Duodenal mucosa (tissue), 2 donors: ENCODE measurements around the gene TBX5.

ENCODE experiments used
- H3K27ac ChIP-seq: one replicate; pipeline ENCODE4 v1.7.0; 2013; ENCODE audit warnings: low read depth, low read length
- H3K27me3 ChIP-seq, 2 donors: one replicate each; pipeline ENCODE4 v1.7.0; 2013; ENCODE audit warnings: low read length in 2 of 2, control low read depth in 1 of 2; ENCODE audit not compliant: insufficient read depth in 2 of 2, control insufficient read depth in 1 of 2
- H3K36me3 ChIP-seq, 2 donors: one replicate each; pipeline ENCODE4 v1.7.0; 2013; ENCODE audit warnings: low read length in 2 of 2, control low read depth in 1 of 2; ENCODE audit not compliant: insufficient read depth in 2 of 2, control insufficient read depth in 1 of 2
- H3K4me1 ChIP-seq, 2 donors: one replicate each; pipeline ENCODE4 v1.7.0; 2013; ENCODE audit warnings: low read length in 2 of 2, control low read depth in 1 of 2; ENCODE audit not compliant: insufficient read depth in 2 of 2, control insufficient read depth in 1 of 2
- H3K4me3 ChIP-seq, 2 donors: one replicate each; pipeline ENCODE4 v1.7.0; 2013; ENCODE audit warnings: low read length in 2 of 2, low read depth in 1 of 2
- H3K9ac ChIP-seq, 2 donors: one replicate each; pipeline ENCODE4 v1.7.0; 2013; ENCODE audit warnings: low read length in 2 of 2, low read depth in 1 of 2
- H3K9me3 ChIP-seq, 2 donors: one replicate each; pipeline ENCODE4 v1.7.0; 2013; ENCODE audit warnings: low read length in 2 of 2, control low read depth in 1 of 2; ENCODE audit not compliant: control insufficient read depth in 1 of 2

TBX5 gene

GRCh38 chr12:114412307-114412706 lies 6.4 kb upstream of the TBX5 start:
- no peaks in the 10 kb centered on the region for H3K9me3 ChIP-seq
- H3K9ac ChIP-seq, result no peak overlapping the region
- no peaks in the 10 kb centered on the region for H3K36me3 ChIP-seq
- H3K4me1 ChIP-seq, result no peaks in the 10 kb centered on the region
- H3K27ac ChIP-seq, result no peak overlapping the region
- peaks cover 90 to 92% of the 10 kb centered on the region in 2 donors for H3K27me3 ChIP-seq
- no peak overlapping the region for H3K4me3 ChIP-seq

- Histone ChIP-seq H3K4me3 (no peak overlapping the region), H3K27ac (no peak overlapping the region), H3K4me1 (no peaks in the 10 kb centered on the region), H3K9ac (no peak overlapping the region), H3K9me3 (no peaks in the 10 kb centered on the region), H3K27me3 (peaks cover 92 to 98% of the 10 kb centered on the region in 2 donors), H3K36me3 (no peaks in the 10 kb centered on the region)
Observed at GRCh38 chr12:114411071-114411837, 5.3 kb upstream of the TBX5 start.

GRCh38 chr12:114409852-114410600 lies 4.1 kb upstream of the TBX5 start:
- Histone ChIP-seq H3K9me3 (no peaks in the 10 kb centered on the region), H3K36me3 (no peaks in the 10 kb centered on the region), H3K4me1 (no peaks in the 10 kb centered on the region), H3K27ac (no peak overlapping the region), H3K27me3 (peaks cover 91 to 96% of the 10 kb centered on the region in 2 donors), H3K4me3 (peak overlapping the region in 1 of 2 donors; percentile 54), H3K9ac (no peak overlapping the region)

GRCh38 chr12:114408886-114409851 lies 3.2 kb upstream of the TBX5 start:
- H3K4me1 ChIP-seq, result no peaks in the 10 kb centered on the region
- H3K36me3 ChIP-seq, result no peaks in the 10 kb centered on the region
- H3K9me3 ChIP-seq, result no peaks in the 10 kb centered on the region
- H3K27me3 ChIP-seq, result peaks cover 91 to 96% of the 10 kb centered on the region in 2 donors
- H3K4me3 ChIP-seq, result peak overlapping the region; percentile 43 to 54
- H3K27ac ChIP-seq, result no peak overlapping the region
- no peak overlapping the region for H3K9ac ChIP-seq

- Histone ChIP-seq H3K9ac (no peak overlapping the region), H3K9me3 (no peaks in the 10 kb centered on the region), H3K4me1 (no peaks in the 10 kb centered on the region), H3K27ac (no peak overlapping the region), H3K36me3 (no peaks in the 10 kb centered on the region), H3K27me3 (peaks cover 92 to 96% of the 10 kb centered on the region in 2 donors), H3K4me3 (peak overlapping the region in 1 of 2 donors; percentile 54)
Observed at GRCh38 chr12:114408471-114408885, 2.5 kb upstream of the TBX5 start.

GRCh38 chr12:114407842-114408411 lies 2.0 kb upstream of the TBX5 start:
- H3K9me3 ChIP-seq, result no peaks in the 10 kb centered on the region

GRCh38 chr12:114406984-114407841 lies 1.3 kb upstream of the TBX5 start:
- Histone ChIP-seq H3K4me1 (no peaks in the 10 kb centered on the region), H3K4me3 (no peak overlapping the region), H3K36me3 (no peaks in the 10 kb centered on the region), H3K27me3 (peaks cover 92 to 97% of the 10 kb centered on the region in 2 donors), H3K27ac (no peak overlapping the region), H3K9ac (no peak overlapping the region), H3K9me3 (no peaks in the 10 kb centered on the region)

More at GRCh38 chr12:114407842-114408411, 2.0 kb upstream of the TBX5 start:
- Histone ChIP-seq H3K27ac (no peak overlapping the region), H3K27me3 (peaks cover 92 to 96% of the 10 kb centered on the region in 2 donors), H3K9ac (no peak overlapping the region), H3K4me3 (no peak overlapping the region), H3K4me1 (no peaks in the 10 kb centered on the region), H3K36me3 (no peaks in the 10 kb centered on the region)

- H3K9ac ChIP-seq, result no peak overlapping the region
- H3K9me3 ChIP-seq, result no peaks in the 10 kb centered on the region
- H3K4me1 ChIP-seq, result no peaks in the 10 kb centered on the region
- H3K27ac ChIP-seq, result no peak overlapping the region
- H3K4me3 ChIP-seq, result no peak overlapping the region
- H3K27me3 ChIP-seq, result peaks cover 90 to 97% of the 10 kb centered on the region in 2 donors
- H3K36me3 ChIP-seq, result no peaks in the 10 kb centered on the region
Observed at GRCh38 chr12:114406316-114406983, 506 bp upstream of the TBX5 start.
